ENCODE measurements around the gene IL1A. TPM values are rescaled to one million over a fixed set of nuclear protein-coding genes. Genes with fewer than 3 reads are reported as not detected.
A peak's percentile ranks its signal among the peaks of the same experiment; 100 is the strongest.

Gene IL1A
- total RNA-seq, 1 donor from 2014 or later = 4.4 TPM

GRCh38 chr2:112796486-112796885 is 12.2 kb upstream of the IL1A start:
- no peaks in the 10 kb centered on the region for H3K36me3 Mint-ChIP-seq
- H3K4me1 Mint-ChIP-seq = peaks cover 30% of the 10 kb centered on the region
- peaks cover 7% of the 10 kb centered on the region for H3K9me3 Mint-ChIP-seq
- no peaks in the 10 kb centered on the region for H3K27me3 Mint-ChIP-seq (ENCODE audit: low read depth)
- no peak for TF ChIP-seq CTCF (IDR thresholded peaks at IDR 0.05; ENCODE audit: unreplicated experiment)
- no peak overlapping the region for H3K27ac Mint-ChIP-seq
- DNase-seq (ENCODE audit: low spot score in 2 of 2, unreplicated experiment in 2 of 2) = no peak
- no peak overlapping the region for H3K4me3 Mint-ChIP-seq

DNA sequence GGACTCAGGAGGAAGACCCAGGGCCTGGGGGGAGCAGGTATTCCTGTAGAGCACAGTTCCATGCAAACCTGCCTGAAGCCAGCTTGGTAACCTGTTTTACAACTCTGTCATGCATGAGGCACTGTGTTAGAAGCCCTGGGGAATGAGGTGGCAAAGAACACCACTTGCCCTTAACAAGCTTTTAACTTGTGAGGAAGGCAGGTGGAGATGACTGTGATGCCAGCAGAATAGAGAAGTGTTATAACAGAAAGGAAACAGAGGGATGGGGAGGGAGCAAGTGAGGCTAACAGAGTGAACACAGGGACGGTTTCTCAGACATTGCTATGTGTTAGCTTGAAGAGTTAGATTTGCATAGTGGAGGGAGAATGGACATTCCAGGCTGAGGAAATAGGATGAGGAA is 11.5 kb upstream of the IL1A start:
- DNase-seq (ENCODE audit: low spot score in 2 of 2, unreplicated experiment in 2 of 2) = peak in 1 of 2 experiments; percentile 51
- Mint-ChIP-seq H3K9me3 (peaks cover 7% of the 10 kb centered on the region), H3K36me3 (no peaks in the 10 kb centered on the region), H3K4me3 (no peak overlapping the region), H3K27ac (peak overlapping the region; percentile 85), H3K4me1 (peaks cover 30% of the 10 kb centered on the region), H3K27me3 (ENCODE audit: low read depth) (no peaks in the 10 kb centered on the region)
- TF ChIP-seq CTCF (IDR thresholded peaks at IDR 0.05; ENCODE audit: unreplicated experiment) = no peak

- H3K9me3 Mint-ChIP-seq = peaks cover 10% of the 10 kb centered on the region
- H3K4me1 Mint-ChIP-seq = peaks cover 30% of the 10 kb centered on the region
- no peak for DNase-seq (ENCODE audit: low spot score in 2 of 2, unreplicated experiment in 2 of 2)
- no peaks in the 10 kb centered on the region for H3K27me3 Mint-ChIP-seq (ENCODE audit: low read depth)
- no peak overlapping the region for H3K4me3 Mint-ChIP-seq
- TF ChIP-seq CTCF (IDR thresholded peaks at IDR 0.05; ENCODE audit: unreplicated experiment) = no peak
- no peaks in the 10 kb centered on the region for H3K36me3 Mint-ChIP-seq
- H3K27ac Mint-ChIP-seq = peak overlapping the region; percentile 91
These were observed 10.5 kb upstream of the IL1A start for GRCh38 chr2:112794841-112795240.

DNA sequence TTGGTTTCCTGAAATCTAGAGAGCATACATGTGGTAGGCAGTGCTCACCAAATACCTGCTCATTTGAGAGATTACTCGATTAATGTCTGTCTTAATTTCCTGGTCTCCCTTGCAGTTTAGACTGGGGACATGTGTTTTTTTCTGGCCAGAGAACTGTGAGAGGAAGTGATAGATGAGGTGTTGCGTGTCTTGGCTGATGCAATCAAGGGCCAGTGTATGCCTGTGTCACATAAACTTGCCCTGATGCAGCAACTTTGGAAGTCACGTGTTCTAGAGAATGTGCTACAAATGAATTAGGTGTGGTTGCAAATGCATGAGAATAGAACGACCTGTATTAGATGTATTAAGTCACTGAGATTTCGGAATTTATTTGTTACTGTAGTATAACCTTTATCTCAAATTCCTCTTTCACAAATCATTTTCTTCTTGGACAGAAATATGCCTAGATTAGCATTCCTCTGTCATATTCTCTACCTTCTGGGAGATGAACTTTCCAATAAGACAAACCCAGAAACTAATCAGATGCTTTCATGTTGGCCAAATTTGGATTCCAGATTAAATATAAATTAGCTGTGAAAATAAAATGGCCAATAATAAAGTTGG is 9.9 kb upstream of the IL1A start:
- H3K9me3 Mint-ChIP-seq = peaks cover 10% of the 10 kb centered on the region
- H3K36me3 Mint-ChIP-seq = no peaks in the 10 kb centered on the region
- peaks cover 30% of the 10 kb centered on the region for H3K4me1 Mint-ChIP-seq
- no peak overlapping the region for H3K4me3 Mint-ChIP-seq
- peak overlapping the region; percentile 86 for H3K27ac Mint-ChIP-seq
- TF ChIP-seq CTCF (IDR thresholded peaks at IDR 0.05; ENCODE audit: unreplicated experiment) = no peak
- DNase-seq (ENCODE audit: low spot score in 2 of 2, unreplicated experiment in 2 of 2) = no peak
- no peaks in the 10 kb centered on the region for H3K27me3 Mint-ChIP-seq (ENCODE audit: low read depth)

DNA sequence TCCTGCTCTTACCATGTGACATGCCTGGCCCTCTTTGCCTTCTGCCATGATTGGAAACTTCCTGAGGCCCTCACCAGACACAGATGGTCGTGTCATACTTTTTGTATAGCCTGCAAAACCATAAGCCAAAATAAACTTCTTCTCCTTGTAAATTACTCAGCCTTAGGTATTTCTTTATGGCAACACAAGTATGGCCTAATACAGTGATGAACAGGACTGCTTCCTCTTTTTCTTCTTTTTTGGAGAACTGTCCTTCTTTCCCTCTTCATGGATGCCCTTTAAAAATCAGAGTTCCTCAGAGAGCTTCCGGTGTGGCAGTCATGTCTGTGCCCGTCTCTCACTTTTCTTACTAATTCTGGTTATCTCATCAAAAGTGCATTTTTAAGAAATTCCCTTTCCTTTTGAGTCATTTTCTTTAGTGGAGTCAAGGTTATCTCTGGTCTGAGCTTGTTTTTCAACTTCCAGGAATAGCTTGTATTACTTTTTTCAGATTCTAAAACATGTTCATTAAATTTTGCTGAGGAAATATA is 9.2 kb upstream of the IL1A start:
- H3K27ac Mint-ChIP-seq = peak overlapping the region; percentile 94
- H3K36me3 Mint-ChIP-seq = no peaks in the 10 kb centered on the region
- no peak for TF ChIP-seq CTCF (IDR thresholded peaks at IDR 0.05; ENCODE audit: unreplicated experiment)
- H3K27me3 Mint-ChIP-seq (ENCODE audit: low read depth) = no peaks in the 10 kb centered on the region
- H3K4me3 Mint-ChIP-seq = no peak overlapping the region
- peaks cover 10% of the 10 kb centered on the region for H3K9me3 Mint-ChIP-seq
- no peak for DNase-seq (ENCODE audit: low spot score in 2 of 2, unreplicated experiment in 2 of 2)
- peaks cover 30% of the 10 kb centered on the region for H3K4me1 Mint-ChIP-seq
